Muscle of back (tissue), 10 donors: ENCODE data around the gene SEL1L3. TPM values are rescaled to one million over a fixed set of nuclear protein-coding genes. Genes with fewer than 3 reads are reported as not detected.

Source experiments
- polyA plus RNA-seq, 10 donors: library from polyadenylated mRNA; unstranded; fragments of 120-200 nt; gene quantifications; one replicate each; pipeline ENCODE4 v1.2.1, GENCODE V29; 2013; ENCODE audit not compliant: insufficient read length in 10 of 10

The SEL1L3 gene
- polyA plus RNA-seq, 10 donors, result 12.2 to 22.3 (median 16.8) TPM

Other genes starting within 250 kb of the SEL1L3 start
- under 1 TPM in 6 of 10 donors, not detected in 4; 0.05 to 0.48 (median 0.11) TPM for gene SLC34A2, start 207.1 kb downstream of the SEL1L3 start, polyA plus RNA-seq
- gene SMIM20, start 51.2 kb upstream of the SEL1L3 start, polyA plus RNA-seq, result 10 to 100 TPM; 40.1 to 47.0 (median 43.3) TPM